GM06990 (cell line): ENCODE measurements around the gene SIAH1.
"Not testable (repeated sequence)": the region's sequence is repeated elsewhere in the genome, so short reads cannot be mapped to it uniquely, and the experiment has no call there.

Experiments
- DNase-seq: peaks from one replicate; pipeline ENCODE4 v3.0.0-alpha.2; 2011; ENCODE audit not compliant: insufficient read length; ENCODE audit errors: extremely low read depth
- H3K27me3 ChIP-seq: replicated peaks from 2 replicates; pipeline ENCODE4 v1.6.0; 2011; ENCODE audit warnings: low read length; ENCODE audit not compliant: control insufficient read depth, insufficient read depth
- H3K36me3 ChIP-seq: 2 replicates; pipeline ENCODE4 v1.5.1; 2011; ENCODE audit warnings: low read length; ENCODE audit not compliant: control insufficient read depth, insufficient read depth
- H3K4me3 ChIP-seq: replicated peaks from 2 replicates; pipeline ENCODE4 v1.5.1; 2011; ENCODE audit warnings: low read depth, mild to moderate bottlenecking, control low read depth, low read length
- TF ChIP-seq, protein P1 (sequence below): IDR thresholded peaks from 2 replicates; pipeline ENCODE4 v1.5.1; 2011; ENCODE audit warnings: low read length, control low read depth, mild to moderate bottlenecking, inconsistent platforms; ENCODE audit not compliant: insufficient read depth, poor library complexity, severe bottlenecking

Gene SIAH1

DNA sequence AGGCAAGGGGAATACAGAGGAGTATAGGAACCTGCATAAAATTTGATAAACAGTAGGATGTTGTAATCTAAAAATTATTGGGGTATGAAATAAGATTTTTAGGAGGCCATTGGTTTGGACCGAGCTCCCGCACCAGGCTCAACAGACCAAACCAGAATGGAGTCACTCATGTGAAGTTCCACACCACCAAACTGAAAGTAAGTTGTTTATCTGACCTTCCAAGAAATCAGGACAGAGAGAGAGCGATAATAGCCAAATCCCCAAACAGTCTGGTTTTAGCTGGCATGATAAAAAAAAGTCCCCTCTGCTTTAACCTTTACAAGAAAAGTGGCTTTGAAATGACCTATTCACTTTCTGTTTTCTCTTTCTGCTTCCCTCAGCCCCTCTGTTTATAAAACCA lies 45.7 kb upstream of the SIAH1 start:
- no peak for DNase-seq
- Histone ChIP-seq H3K4me3 (no peak overlapping the region), H3K27me3 (no peaks in the 10 kb centered on the region), H3K36me3 (no peaks in the 10 kb centered on the region)
- TF ChIP-seq, protein P1, sequence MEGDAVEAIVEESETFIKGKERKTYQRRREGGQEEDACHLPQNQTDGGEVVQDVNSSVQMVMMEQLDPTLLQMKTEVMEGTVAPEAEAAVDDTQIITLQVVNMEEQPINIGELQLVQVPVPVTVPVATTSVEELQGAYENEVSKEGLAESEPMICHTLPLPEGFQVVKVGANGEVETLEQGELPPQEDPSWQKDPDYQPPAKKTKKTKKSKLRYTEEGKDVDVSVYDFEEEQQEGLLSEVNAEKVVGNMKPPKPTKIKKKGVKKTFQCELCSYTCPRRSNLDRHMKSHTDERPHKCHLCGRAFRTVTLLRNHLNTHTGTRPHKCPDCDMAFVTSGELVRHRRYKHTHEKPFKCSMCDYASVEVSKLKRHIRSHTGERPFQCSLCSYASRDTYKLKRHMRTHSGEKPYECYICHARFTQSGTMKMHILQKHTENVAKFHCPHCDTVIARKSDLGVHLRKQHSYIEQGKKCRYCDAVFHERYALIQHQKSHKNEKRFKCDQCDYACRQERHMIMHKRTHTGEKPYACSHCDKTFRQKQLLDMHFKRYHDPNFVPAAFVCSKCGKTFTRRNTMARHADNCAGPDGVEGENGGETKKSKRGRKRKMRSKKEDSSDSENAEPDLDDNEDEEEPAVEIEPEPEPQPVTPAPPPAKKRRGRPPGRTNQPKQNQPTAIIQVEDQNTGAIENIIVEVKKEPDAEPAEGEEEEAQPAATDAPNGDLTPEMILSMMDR, result no peak

DNA sequence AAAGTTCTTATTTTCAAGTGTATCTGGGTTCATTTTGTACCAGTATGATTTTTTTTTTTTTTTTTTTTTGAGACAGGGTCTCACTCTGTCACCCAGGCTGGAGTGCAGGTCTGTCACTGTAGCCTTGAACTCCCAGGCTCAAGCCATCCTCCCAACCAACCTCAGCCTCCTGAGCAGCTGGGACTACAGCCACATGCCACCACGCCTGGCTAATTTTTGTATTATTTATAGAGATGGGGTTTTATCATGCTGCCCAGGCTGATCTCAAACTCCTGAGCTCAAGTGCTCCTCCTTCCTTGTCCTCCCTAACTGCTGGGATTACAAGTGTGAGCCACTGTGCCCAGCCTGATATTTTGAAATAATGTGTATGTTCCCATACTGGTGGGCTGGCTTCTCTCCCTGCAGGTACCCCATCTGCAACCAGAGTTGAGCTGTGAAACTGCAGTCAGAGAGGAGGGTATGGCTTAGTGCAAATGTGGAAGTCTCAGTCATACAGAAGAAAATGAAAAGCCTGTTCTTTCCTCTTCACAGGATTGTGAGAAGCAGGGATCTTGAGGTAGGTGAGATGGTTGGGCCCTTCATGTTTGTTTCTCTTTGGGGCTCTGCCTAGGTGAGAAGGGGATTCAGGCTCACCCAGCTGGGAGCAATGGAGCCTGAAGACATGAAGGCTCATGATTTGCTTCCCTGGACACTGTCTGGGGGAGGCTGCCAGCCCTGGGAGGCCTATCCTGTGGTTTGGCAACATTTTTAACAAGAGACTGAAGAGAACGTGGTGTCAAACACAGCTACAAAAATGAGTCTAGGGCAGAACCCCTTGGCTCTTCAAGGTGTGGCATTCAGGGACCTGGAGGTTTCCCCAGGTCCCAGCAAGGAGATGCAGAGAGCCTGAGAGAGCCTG lies 41.3 kb upstream of the SIAH1 start:
- TF ChIP-seq, protein P1, result no peak
- no peak for DNase-seq
- no peak overlapping the region for H3K4me3 ChIP-seq
- H3K27me3 ChIP-seq, result no peaks in the 10 kb centered on the region
- no peaks in the 10 kb centered on the region for H3K36me3 ChIP-seq

DNA sequence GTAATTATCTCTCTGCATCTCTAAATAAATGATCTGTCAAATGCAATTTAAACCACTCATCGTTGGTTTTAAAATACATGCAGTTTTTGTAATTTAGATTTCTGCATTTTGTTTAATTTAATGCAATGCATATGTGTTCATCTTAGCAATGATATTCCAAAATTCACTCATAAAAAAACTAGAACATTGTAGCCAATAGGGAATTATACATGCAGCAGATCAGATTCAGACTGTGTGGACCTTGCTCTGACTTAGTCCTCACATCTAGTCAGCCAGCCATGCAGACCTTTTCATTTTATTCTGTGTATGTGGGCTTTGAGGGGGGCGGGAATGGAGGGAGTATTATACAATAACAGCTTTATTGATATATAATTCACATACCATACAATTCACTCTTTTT lies 37.3 kb upstream of the SIAH1 start:
- no peak overlapping the region for H3K4me3 ChIP-seq
- H3K36me3 ChIP-seq, result no peaks in the 10 kb centered on the region
- DNase-seq, result no peak
- TF ChIP-seq, protein P1, result no peak
- no peaks in the 10 kb centered on the region for H3K27me3 ChIP-seq

DNA sequence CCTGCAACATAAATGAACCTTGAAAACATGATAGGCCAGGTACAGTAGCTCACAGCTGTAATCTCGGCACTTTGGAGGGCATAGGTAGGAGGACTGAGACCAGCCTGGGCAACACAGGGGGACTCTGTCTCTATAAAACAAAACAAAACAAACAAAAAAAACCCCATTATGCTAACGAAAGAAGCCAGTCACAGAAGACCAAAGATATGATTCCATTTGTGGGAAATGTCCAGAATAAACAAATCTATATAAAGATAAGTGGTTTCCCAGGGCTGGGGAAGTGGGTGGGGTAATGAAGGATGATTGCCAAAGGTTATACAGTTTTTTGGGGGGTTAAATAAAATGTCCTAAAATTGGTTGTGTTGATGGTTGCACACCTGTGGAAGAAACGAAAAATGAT lies 36.5 kb upstream of the SIAH1 start:
- H3K36me3 ChIP-seq, result no peaks in the 10 kb centered on the region
- TF ChIP-seq, protein P1, result no peak
- DNase-seq, result no peak
- H3K27me3 ChIP-seq, result no peaks in the 10 kb centered on the region
- no peak overlapping the region for H3K4me3 ChIP-seq

DNA sequence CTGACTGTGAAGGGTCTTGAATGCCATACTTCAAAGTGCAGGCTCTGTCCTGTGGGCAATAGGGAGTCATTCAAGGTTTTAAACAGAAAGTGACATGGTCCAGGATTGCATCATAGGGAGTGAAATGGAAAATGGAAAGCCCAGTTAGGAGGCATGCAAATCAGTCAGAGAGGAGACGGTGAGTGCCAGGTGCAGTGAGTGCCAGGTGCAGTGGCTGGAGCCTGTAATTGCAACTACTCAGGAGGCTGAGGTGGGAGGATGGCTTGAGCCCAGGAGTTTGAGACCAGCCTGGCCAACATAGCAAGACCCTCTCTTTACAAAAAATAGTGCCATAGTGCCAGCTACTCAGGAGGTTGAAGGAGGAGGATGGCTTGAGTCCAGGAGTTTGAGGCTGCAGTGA lies 35.2 kb upstream of the SIAH1 start:
- TF ChIP-seq, protein P1, result no peak
- H3K27me3 ChIP-seq, result no peaks in the 10 kb centered on the region
- H3K36me3 ChIP-seq, result no peaks in the 10 kb centered on the region
- no peak overlapping the region for H3K4me3 ChIP-seq
- no peak for DNase-seq

DNA sequence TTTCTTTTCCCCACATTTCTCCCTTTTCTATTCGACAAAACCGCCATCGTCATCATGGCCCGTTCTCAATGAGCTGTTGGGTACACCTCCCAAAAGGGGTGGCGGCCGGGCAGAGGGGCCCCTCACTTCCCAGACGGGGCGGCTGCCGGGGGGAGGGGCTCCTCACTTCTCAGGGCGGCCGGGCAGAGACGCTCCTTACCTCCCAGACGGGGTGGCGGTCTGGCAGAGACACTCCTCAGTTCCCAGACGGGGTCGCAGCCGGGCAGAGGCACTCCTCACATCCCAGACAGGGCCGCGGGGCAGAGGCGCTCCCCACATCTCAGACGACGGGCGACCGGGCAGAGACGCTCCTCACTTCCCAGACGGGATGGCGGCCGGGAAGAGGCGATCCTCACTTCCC lies 31.4 kb upstream of the SIAH1 start:
- not testable (repeated sequence) for H3K27me3 ChIP-seq, H3K4me3 ChIP-seq, H3K36me3 ChIP-seq, DNase-seq
